ENCODE results near the gene PHACTR1.
"Not testable (repeated sequence)": the region's sequence is repeated elsewhere in the genome, so short reads cannot be mapped to it uniquely, and the experiment has no call there.

The PHACTR1 gene

DNA sequence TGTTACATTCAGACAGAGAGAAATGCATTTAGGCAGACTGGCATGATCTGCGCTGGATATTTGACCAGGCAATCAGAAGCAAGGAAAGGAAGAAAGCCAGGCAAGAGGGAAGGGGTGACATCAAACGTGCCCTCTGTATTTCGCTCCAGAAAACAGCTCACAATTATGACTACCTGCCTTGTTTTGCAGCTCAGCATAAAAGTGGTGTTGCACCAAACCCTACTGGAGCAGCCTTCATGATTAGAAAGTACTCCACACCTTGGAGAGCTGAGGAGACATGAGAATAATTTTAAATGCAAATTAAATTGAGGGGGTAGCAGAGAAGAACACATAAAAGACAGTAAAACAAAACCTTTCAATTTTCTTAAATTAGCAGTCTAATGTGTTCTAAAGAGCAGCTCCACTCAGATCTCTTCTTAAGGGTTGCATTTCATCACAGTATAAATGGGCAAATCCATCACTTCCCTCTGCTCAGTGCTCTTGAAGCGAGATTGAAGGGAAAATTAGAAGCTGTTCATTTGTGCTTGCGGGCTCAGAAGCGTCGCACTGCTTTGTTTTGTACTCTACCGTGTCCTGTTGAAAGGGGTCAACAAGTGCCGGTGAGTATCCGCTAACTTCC is at the start of gene PHACTR1:
Gene PHACTR1, plus strand, starts transcription at position 470 of the 619 bp plus-strand sequence.
- DNase-seq (ENCODE audit: low spot score), result no peak

GRCh38 chr6:12666886-12667285 is 49.7 kb upstream of the PHACTR1 start:
- DNase-seq (ENCODE audit: low spot score), result no peak

GRCh38 chr6:12675931-12676330 is 40.6 kb upstream of the PHACTR1 start:
- no peak for DNase-seq (ENCODE audit: low spot score)

- no peak for DNase-seq (ENCODE audit: low spot score)
Observed at GRCh38 chr6:12679341-12679740, 37.2 kb upstream of the PHACTR1 start.

DNA sequence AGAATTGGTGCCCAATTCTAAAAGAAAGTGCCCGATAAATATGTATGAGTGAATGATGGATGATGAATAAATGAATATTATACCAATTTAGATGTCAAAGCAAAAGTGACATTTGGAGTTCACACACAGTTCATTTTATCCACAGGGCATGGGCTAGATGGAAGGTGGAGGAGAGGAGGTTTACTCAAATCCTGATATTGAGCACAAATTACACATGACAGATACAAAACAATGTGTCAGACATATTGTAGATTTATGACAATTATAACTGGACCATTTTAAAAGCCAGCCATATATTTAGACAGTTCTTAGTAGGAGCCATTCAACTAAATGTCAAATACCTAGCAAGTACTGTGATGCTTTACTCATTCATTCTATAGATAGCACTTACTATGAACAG is 23.4 kb upstream of the PHACTR1 start:
- DNase-seq (ENCODE audit: low spot score), result no peak

DNA sequence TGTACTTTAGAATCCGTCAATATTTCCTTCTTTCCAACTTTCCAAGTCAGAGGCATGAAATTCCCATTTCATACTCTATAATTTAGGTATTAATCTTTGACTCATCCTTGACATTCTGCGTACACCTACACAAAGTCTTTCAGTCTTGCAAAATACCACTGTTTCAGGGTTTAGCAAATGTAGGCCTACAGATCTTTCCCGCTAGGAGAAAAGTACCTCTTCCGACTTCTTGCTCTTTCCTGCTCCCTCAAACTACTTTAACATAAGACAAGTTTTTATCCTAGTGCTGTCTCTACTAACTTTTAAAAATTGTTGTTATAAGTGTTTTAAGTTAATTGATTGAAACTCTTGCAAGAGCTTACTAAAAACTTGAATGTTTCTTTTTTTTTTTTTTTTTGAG is 18.3 kb upstream of the PHACTR1 start:
- DNase-seq (ENCODE audit: low spot score), result no peak

GRCh38 chr6:12704946-12705345 is 11.6 kb upstream of the PHACTR1 start:
- no peak for DNase-seq (ENCODE audit: low spot score)

- DNase-seq (ENCODE audit: low spot score), result no peak
Observed at GRCh38 chr6:12709116-12709515, 7.5 kb upstream of the PHACTR1 start.

- DNase-seq (ENCODE audit: low spot score), result no peak
Observed at GRCh38 chr6:12709556-12710232, 6.9 kb upstream of the PHACTR1 start.

- DNase-seq (ENCODE audit: low spot score), result no peak
Observed at GRCh38 chr6:12710921-12711320, 5.6 kb upstream of the PHACTR1 start.

DNA sequence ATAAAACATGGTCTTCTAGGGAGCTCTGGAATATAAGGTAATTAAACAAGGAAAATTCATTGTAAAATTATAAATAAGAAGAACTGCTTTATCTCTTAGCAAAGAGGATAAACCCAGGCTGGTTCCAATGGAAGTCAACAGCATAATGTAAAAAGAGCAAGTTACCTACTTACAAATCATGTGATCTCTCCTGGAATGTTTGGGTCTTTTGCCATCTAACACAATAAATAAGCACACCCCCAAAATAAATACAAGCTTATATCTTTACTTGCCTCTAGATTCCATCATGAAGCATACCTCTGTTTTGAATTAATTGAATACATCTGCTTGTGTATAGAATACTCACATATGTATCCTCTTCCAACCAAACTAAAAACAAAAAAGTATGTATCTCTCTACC is 2.5 kb upstream of the PHACTR1 start:
- DNase-seq (ENCODE audit: low spot score), result no peak

DNA sequence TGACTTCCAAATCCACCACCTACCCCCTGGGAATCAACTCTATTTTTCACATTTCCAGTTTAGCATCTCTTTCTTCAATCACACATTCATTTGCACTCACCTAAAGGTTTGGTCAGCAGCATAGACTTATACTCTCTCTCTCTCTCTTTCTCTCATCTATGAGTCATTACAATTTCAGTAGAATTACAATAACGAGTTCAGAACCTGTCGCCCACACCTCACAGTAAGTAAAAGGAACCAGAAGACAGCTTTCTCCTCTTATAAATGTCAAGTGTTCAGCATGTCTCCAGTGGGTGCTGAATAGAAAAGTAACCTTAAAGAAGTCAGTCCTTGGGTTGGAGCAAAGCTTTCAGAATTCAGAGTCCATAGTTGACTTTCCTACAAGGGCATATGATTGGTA is 1.1 kb upstream of the PHACTR1 start:
- no peak for DNase-seq (ENCODE audit: low spot score)

GRCh38 chr6:12717356-12717755 is 789 bp downstream of the PHACTR1 start:
- DNase-seq (ENCODE audit: low spot score), result no peak

GRCh38 chr6:12718015-12718414 is 1.4 kb downstream of the PHACTR1 start:
- no peak for DNase-seq (ENCODE audit: low spot score)

DNA sequence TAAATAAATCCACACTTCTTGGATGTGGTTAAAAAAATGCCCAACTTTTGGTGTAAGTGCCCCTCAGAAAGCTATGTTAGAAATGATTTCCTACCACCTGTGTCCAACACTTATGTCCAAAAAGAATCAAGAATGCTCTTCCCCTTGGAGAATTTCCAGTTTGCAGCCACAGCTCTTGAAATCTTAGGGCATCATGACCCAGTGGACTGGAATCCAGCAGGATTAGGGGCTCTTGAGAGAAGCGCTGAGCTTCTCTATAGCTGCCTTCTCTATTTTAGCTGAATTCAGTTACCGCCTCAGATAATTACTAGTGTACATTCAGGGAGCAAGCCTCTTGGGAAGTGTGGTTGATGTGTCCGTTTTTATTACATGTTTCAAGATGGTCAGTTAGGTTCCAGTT is 2.5 kb downstream of the PHACTR1 start:
- DNase-seq (ENCODE audit: low spot score), result no peak

DNA sequence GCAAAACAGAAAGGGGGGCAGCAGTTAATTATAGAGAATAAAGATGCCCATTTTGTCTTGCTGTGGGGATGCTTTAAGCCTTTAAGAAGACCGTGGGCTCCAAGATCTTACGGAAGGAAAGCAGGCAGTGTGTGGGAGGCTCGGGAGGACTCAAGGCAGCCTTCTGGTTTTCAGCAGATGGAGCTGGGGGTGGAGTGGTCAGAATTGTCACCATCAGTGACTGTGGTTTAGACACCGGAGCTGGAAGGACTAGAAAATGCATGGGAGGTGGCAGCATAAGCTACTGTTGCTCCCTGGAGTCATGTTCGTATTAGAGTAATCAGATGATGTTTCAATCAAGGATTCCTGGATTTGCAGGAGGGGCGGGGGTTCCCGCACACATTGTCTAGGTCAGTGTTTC is 3.7 kb downstream of the PHACTR1 start:
- no peak for DNase-seq (ENCODE audit: low spot score)

- DNase-seq (ENCODE audit: low spot score), result no peak
Observed at GRCh38 chr6:12725263-12725662, 8.7 kb downstream of the PHACTR1 start.

DNA sequence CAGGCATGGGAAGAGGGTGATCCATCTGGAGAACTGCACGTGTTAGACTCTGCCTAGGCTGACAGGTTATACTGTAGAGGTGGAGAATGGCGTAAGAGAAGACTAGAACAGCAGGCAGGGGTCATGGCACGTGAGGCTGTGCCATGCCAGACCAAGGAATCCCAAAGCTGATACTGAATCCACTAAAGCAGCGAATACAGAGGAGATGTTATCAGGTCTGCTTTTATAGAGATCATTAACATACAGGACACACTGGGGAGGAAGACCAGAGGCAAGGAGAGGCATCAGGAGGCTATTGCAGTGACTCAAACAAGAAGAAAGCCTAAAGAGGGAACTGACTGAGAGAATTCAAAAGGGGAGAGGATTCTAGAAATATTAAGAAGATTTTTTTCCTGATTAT is 12.9 kb downstream of the PHACTR1 start:
- no peak for DNase-seq (ENCODE audit: low spot score)

- not testable (repeated sequence) for DNase-seq (ENCODE audit: low spot score)
Observed at GRCh38 chr6:12730809-12731208, 14.2 kb downstream of the PHACTR1 start.

DNA sequence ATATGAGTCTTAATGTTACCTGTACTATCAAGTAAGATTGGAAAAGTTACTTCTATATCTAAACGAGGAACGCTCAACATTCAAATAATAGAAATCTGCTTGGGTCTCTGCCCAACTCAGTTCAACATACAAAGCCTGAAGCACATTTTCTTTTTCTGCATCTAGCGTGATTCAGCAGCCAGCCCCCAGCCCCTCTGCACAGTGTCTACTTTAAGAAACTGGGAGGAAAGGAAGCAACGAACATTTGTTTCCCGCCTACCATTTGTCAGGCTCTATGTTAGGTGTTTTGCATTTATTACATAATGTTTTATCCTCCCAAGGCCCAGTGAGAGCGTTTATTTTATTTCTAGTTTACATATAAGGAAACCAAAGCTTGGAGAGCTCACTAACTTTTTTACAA is 17.3 kb downstream of the PHACTR1 start:
- DNase-seq (ENCODE audit: low spot score), result no peak

DNA sequence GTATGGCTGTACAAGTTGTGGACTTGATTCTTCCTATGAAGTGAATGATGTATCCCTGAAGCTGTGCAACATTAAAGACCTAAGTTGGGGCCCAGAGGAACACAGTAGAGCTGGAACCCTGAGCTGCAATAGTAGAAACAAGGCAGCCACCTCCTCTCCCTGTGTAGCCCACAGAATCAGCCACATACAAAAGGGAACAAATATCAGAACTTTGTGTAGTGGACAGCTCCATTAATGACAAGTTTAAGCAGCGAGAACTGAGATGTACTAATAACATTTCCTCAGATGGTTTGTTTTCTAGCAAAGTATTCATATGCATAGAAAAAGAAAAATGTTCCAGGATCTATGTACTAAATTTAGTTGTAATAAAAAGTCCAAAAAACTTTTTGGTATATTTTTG is 19.2 kb downstream of the PHACTR1 start:
- DNase-seq (ENCODE audit: low spot score), result no peak

DNA sequence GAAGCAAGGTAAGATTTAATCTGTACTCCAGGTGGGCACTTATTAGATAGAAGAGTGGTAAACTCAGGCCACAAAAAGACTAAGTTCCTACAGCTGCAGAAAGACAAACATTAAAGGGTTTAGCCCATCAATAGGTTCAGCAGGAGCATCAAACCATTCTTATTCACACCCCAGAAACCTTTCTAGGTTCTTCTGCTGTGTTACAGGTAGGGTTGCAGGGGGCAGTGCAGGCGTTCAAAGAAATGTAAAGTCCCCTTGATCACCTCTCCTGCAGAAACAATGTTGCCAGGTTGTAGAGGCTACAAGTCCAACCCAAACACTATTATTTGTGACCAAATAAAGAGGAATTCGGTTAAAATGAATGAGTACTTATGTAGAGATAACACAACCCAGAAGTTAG is 31.8 kb downstream of the PHACTR1 start:
- no peak for DNase-seq (ENCODE audit: low spot score)

GRCh38 chr6:12748815-12749521 is 32.4 kb downstream of the PHACTR1 start:
- no peak for DNase-seq (ENCODE audit: low spot score)
